HepG2 (cell line): ENCODE measurements around the gene APBB2. TPM values are rescaled to one million over a fixed set of nuclear protein-coding genes. Genes with fewer than 3 reads are reported as not detected.
"Not testable (repeated sequence)": the region's sequence is repeated elsewhere in the genome, so short reads cannot be mapped to it uniquely, and the experiment has no call there.

ENCODE experiments used
- ATAC-seq: fragments of 200-7000 bp; cut with Tn5 transposase; 3 replicates; pipeline ENCODE4 v1.9.1; 2020; ENCODE audit warnings: mild to moderate bottlenecking, moderate library complexity
- BruUV-seq: library from RNA; stranded (reverse); fragments of 400-500 nt; replicated peaks from 2 replicates; lab custom pipeline; 2021; lab: Mats Ljungman, UMichigan
- CTCF ChIA-PET: fragments of 300-600 bp; formaldehyde crosslinking; extraction: SDS; loops from one replicate; lab custom pipeline; 2021; ENCODE audit warnings: low total read pairs, inconsistent platforms, low intra/inter-chr PET ratio; lab: Yijun Ruan, JAX
- POLR2A ChIA-PET: fragments of 350-600 bp; sonication (Branson Sonifier 250); formaldehyde crosslinking; loops from one replicate; lab custom pipeline; 2020; ENCODE audit warnings: antibody characterized with exemption, inconsistent platforms; lab: Yijun Ruan, JAX
- DNase-seq: peaks from one replicate; pipeline ENCODE4 v3.0.0-alpha.2; 2015; ENCODE audit warnings: low spot score
- FAIRE-seq: peaks from 3 replicates; lab custom pipeline; 2011; peaks lifted over from hg19 to GRCh38; lab: Jason Lieb, UNC
- H2AFZ ChIP-seq: one replicate; pipeline ENCODE4 v1.6.1; 2011; ENCODE audit warnings: low read length, inconsistent platforms
- H3K27ac ChIP-seq: fragments of 300-600 bp; 3 replicates; pipeline ENCODE4 v1.8.0; 2011; ENCODE audit warnings: mixed run types, mild to moderate bottlenecking, mixed read lengths, low read length, inconsistent platforms; ENCODE audit not compliant: insufficient read depth; ENCODE audit errors: extremely low read length
- H3K27me3 ChIP-seq, 2 experiments: fragments of 200-600 bp in 1 of 2; 2 replicates in 1 of 2; 3 replicates in 1 of 2; pipeline versions ENCODE4 v1.6.0 to v1.8.0; 2011; ENCODE audit warnings: low read length in 2 of 2, mild to moderate bottlenecking in 2 of 2, moderate library complexity in 2 of 2, inconsistent platforms in 1 of 2; ENCODE audit not compliant: insufficient read depth in 2 of 2, control insufficient read depth in 1 of 2
- H3K36me3 ChIP-seq, 2 experiments: fragments of 200-600 bp in 1 of 2; replicated peaks in 1 of 2; 2 replicates in 1 of 2; 3 replicates in 1 of 2; pipeline versions ENCODE4 v1.5.1 to v1.8.0; 2011; ENCODE audit warnings: low read length in 2 of 2, inconsistent platforms in 1 of 2; ENCODE audit not compliant: insufficient read depth in 2 of 2, control insufficient read depth in 1 of 2
- H3K4me1 ChIP-seq: 2 replicates; pipeline ENCODE4 v1.5.1; 2012; ENCODE audit warnings: low read length, inconsistent platforms; ENCODE audit not compliant: insufficient read depth
- H3K4me2 ChIP-seq: 2 replicates; pipeline ENCODE4 v1.6.0; 2011; ENCODE audit warnings: low read depth, low read length, inconsistent platforms
- H3K4me3 ChIP-seq, 3 experiments: fragments of 200-600 bp in 1 of 3; sonication (generic), shearing (Covaris generic) in 1 of 3; replicated peaks in 1 of 3; 2 replicates each; pipeline ENCODE4 v1.5.1; 2011 to 2016; ENCODE audit warnings: low read length in 3 of 3, inconsistent platforms in 2 of 3, low read depth in 2 of 3, mild to moderate bottlenecking in 2 of 3, control low read depth in 1 of 3, mixed read lengths in 1 of 3; ENCODE audit not compliant: insufficient read depth in 1 of 3
- H3K79me2 ChIP-seq: one replicate; pipeline ENCODE4 v1.6.1; 2011; ENCODE audit warnings: low read length, inconsistent platforms; ENCODE audit not compliant: insufficient read depth
- H3K9ac ChIP-seq: 2 replicates; pipeline ENCODE4 v1.6.0; 2011; ENCODE audit warnings: mild to moderate bottlenecking, low read depth, low read length, inconsistent platforms; ENCODE audit not compliant: insufficient read depth
- H3K9me3 ChIP-seq: 2 replicates; pipeline ENCODE4 v1.5.1; 2012; ENCODE audit warnings: mild to moderate bottlenecking, low read length
- H4K20me1 ChIP-seq: 2 replicates; pipeline ENCODE4 v1.6.0; 2011; ENCODE audit warnings: inconsistent platforms, mild to moderate bottlenecking, low read length, moderate library complexity; ENCODE audit not compliant: insufficient read depth
- CEBPG ChIP-seq: IDR thresholded peaks from 2 replicates; pipeline ENCODE4 v1.6.1; 2016
- STAG1 ChIP-seq: sonication (generic); formaldehyde crosslinking; IDR thresholded peaks from 2 replicates; pipeline ENCODE4 v1.4.0; 2020; ENCODE audit warnings: missing genetic modification reagents
- XRCC5 ChIP-seq: fragments of 200-400 bp; formaldehyde crosslinking; optimal IDR thresholded peaks from 2 replicates; pipeline ENCODE3; 2017; ENCODE audit warnings: mild to moderate bottlenecking, low read length
- ZBTB46 ChIP-seq: sonication (generic); formaldehyde crosslinking; IDR thresholded peaks from 2 replicates; pipeline ENCODE4 v1.4.0; 2020; ENCODE audit warnings: mild to moderate bottlenecking, missing genetic modification reagents, borderline replicate concordance
- ZKSCAN8 ChIP-seq: IDR thresholded peaks from 2 replicates; pipeline ENCODE4 v1.6.1; 2016; ENCODE audit warnings: borderline replicate concordance, missing genetic modification reagents, missing compliant biosample characterization
- ZNF687 ChIP-seq: sonication (generic); formaldehyde crosslinking; IDR thresholded peaks from 2 replicates; pipeline ENCODE4 v1.5.1; 2020; ENCODE audit warnings: mild to moderate bottlenecking, missing genetic modification reagents, moderate library complexity
- WGBS: methylation state at CpG from one replicate; pipeline ENCODE4 v1.1.6; 2017; ENCODE audit warnings: low lambda C conversion rate; 5-methylcytosine and 5-hydroxymethylcytosine counted together
- in situ Hi-C: cut with HindIII; loops from 2 replicates; pipeline ENCODE4 v1.10.0; 2017; ENCODE audit warnings: low pct_unique_long_range_greater_than_20kb; ENCODE audit not compliant: extremely low pct_ligation_motif_present
- intact Hi-C: fragments of 100-400 bp; cut with micrococcal nuclease; formaldehyde crosslinking; loops from one replicate; pipeline ENCODE4 v1.10.0; 2022; ENCODE audit not compliant: unreplicated experiment
- polyA plus RNA-seq, 8 experiments: library from polyadenylated mRNA; depleted of rRNA in 3 of 8; stranded (reverse) in 7 of 8; unstranded in 1 of 8; fragments of >200 nt; fragmentation: Illumina TruSeq in 4 of 8; extraction: Trizol in 4 of 8; gene quantifications; 2 replicates each; pipeline versions ENCODE4 v1.2.1 to v1.2.3, GENCODE V29; 2011 to 2016; ENCODE audit warnings: low read depth in 4 of 8, missing spikeins in 1 of 8, mixed read lengths in 1 of 8; ENCODE audit not compliant: insufficient read depth in 1 of 8
- total RNA-seq, 5 experiments: library from RNA; depleted of rRNA; stranded (reverse); fragments of >200 nt; fragmentation: Illumina TruSeq; extraction: Trizol; gene quantifications; 2 replicates each; pipeline ENCODE4 v1.2.3, GENCODE V29; 2016; ENCODE audit warnings: low read depth in 1 of 5

The APBB2 gene
- total and polyA plus RNA-seq, 2 of the 13 experiments (the other 11 are each of a cell fraction or from before 2014, with no cell fraction given), result 11.7 to 17.0 TPM

- TF ChIP-seq ZBTB46 (CRISPR knock-in tag) (no peak), XRCC5 (peak; percentile 63), STAG1 (CRISPR knock-in tag) (peak; percentile 23; the same call in 1 of the 2 replicates), CEBPG (CRISPR knock-in tag) (no peak)
Observed at GRCh38 chr4:40924096-40924792, 290.1 kb downstream of the APBB2 start (continued).

DNA sequence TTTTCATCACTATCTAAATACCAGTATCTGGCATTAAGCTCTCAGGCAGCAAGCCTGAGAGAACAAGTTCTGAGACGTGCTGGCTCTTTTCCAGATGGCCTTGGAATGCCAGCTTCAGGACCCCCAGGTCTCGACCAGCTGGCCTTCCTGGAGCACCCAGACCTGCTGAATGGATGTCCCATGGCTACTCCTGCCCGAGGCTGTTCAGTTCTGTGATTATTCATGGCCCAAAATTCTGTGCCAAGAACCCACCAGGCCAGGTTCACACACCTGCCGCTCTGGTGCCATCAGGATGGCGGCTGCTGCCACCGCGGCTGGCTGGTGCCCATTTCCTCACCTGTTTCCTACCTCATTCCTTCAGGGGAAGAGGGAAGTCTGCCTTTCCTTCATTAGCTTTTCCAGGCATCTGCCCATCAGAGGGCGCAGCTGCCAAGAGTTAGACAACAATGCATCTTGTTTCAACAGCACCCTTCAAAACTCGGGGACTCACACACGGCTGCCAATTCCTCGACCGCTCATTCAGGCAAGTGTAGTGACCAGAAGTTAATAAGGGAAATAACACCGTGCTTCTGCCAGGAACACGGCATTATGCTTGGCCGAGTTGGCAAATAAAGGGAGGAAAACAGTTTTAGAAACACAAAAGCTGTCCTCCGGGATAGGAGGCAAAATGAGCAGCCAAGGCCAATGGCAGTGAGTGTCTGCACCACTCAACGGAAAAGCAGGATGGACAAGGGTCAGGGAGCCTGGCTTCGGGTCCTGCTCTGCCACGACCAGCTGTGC is 290.8 kb downstream of the APBB2 start:
- Histone ChIP-seq H3K79me2 (no peaks in the 10 kb centered on the region), H3K9me3 (no peaks in the 10 kb centered on the region), H3K4me3 (no peak overlapping the region), H3K4me1 (peaks cover 7% of the 10 kb centered on the region; the same call in 1 of the 2 replicates), H3K9ac (no peak overlapping the region), H3K4me2 (no peak overlapping the region), H2AFZ (no peak overlapping the region), H3K27ac (no peak overlapping the region), H3K36me3 (peaks cover 0 to 1% of the 10 kb centered on the region in 2 experiments; a peak in 3 of 5 replicates), H3K27me3 (no peaks in the 10 kb centered on the region; a peak in 1 of 5 replicates), H4K20me1 (no peaks in the 10 kb centered on the region)
- in situ Hi-C loops, result loop anchor here (5.0 kb wide), 1 partner anchor 294 kb away; no protein-coding TSS in a partner anchor
- POLR2A ChIA-PET, result interaction anchor here (1.4 kb wide), 1 partner anchor 293 kb away, joined by 5 read pairs; no protein-coding TSS in a partner anchor
- BruUV-seq, result no TSS peak
- intact Hi-C loops, result no loop called here
- no peak for FAIRE-seq
- WGBS, result over 99% methylated on average over 15 of the region's 19 CpGs
- 0 out of 2 replicates have a peak, but pooled peaks have one; percentile 1 for TF ChIP-seq ZNF687 (CRISPR knock-in tag)
- no peak for TF ChIP-seq ZKSCAN8 (CRISPR knock-in tag)
- ATAC-seq, result no peak
- CTCF ChIA-PET, result interaction anchor here (1.6 kb wide), 1 partner anchor 15 kb away, joined by 3 read pairs; no protein-coding TSS in a partner anchor
- DNase-seq, result no peak

GRCh38 chr4:40919976-40920375 is 294.4 kb downstream of the APBB2 start:
- H2AFZ ChIP-seq, H3K4me2 ChIP-seq, H3K79me2 ChIP-seq, CTCF ChIA-PET, H3K4me3 ChIP-seq, ATAC-seq, H3K9ac ChIP-seq, H3K27me3 ChIP-seq, FAIRE-seq, H3K27ac ChIP-seq, H3K36me3 ChIP-seq, H3K9me3 ChIP-seq, H3K4me1 ChIP-seq, H4K20me1 ChIP-seq, DNase-seq, POLR2A ChIA-PET, BruUV-seq, intact Hi-C loops: not testable (repeated sequence)
- WGBS, result 94% methylated on average over 6 of the region's 6 CpGs
- in situ Hi-C loops, result loop anchor here (5.0 kb wide), 1 partner anchor 297 kb away; no protein-coding TSS in a partner anchor
